ENCODE results near the gene SEMA3G.

DNA sequence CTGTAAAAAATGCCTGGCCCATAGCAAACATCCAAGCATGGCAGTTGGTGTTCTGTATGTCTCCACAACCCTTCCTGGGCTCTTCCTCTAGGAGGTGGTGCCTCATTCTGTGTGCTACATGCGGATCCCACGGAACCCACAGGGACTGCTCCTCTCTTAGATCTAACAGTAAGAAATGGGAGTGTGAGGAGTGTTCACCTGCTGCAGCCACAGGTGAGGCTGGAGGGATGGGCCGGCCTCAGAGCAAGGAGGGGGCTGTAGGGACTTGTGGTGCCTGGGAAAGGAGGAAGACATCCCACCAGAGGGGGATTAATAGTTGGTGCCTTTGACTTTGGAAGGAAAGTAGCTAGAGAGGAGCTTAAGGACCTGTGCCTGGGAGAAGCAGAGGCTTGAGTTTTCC, 22.2 kb downstream of the SEMA3G start:
- TF ChIP-seq POLR2AphosphoS5 (IDR thresholded peaks at IDR 0.05), result no peak
- TF ChIP-seq, protein P1, sequence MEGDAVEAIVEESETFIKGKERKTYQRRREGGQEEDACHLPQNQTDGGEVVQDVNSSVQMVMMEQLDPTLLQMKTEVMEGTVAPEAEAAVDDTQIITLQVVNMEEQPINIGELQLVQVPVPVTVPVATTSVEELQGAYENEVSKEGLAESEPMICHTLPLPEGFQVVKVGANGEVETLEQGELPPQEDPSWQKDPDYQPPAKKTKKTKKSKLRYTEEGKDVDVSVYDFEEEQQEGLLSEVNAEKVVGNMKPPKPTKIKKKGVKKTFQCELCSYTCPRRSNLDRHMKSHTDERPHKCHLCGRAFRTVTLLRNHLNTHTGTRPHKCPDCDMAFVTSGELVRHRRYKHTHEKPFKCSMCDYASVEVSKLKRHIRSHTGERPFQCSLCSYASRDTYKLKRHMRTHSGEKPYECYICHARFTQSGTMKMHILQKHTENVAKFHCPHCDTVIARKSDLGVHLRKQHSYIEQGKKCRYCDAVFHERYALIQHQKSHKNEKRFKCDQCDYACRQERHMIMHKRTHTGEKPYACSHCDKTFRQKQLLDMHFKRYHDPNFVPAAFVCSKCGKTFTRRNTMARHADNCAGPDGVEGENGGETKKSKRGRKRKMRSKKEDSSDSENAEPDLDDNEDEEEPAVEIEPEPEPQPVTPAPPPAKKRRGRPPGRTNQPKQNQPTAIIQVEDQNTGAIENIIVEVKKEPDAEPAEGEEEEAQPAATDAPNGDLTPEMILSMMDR (IDR thresholded peaks at IDR 0.05), result no peak
- TF ChIP-seq EP300 (IDR thresholded peaks at IDR 0.05), result no peak

All from gastroesophageal sphincter (tissue), 3 donors.